ENCODE results near the gene DCK.
A peak's percentile ranks its signal among the peaks of the same experiment; 100 is the strongest.
"Not testable (repeated sequence)": the region's sequence is repeated elsewhere in the genome, so short reads cannot be mapped to it uniquely, and the experiment has no call there.

The DCK gene

GRCh38 chr4:71001363-71001762 lies 7.9 kb downstream of the DCK start:
- DNase-seq (ENCODE audit: low spot score) = not testable (repeated sequence)

- no peak for DNase-seq (ENCODE audit: low spot score)
Measured at GRCh38 chr4:71004281-71004851, 10.9 kb downstream of the DCK start.

GRCh38 chr4:71005025-71005424 lies 11.6 kb downstream of the DCK start:
- DNase-seq (ENCODE audit: low spot score) = not testable (repeated sequence)

- no peak for DNase-seq (ENCODE audit: low spot score)
Measured at GRCh38 chr4:71006203-71006907, 12.9 kb downstream of the DCK start.

GRCh38 chr4:71008196-71008595 lies 14.7 kb downstream of the DCK start:
- DNase-seq (ENCODE audit: low spot score) = no peak

GRCh38 chr4:71009086-71009485 lies 15.6 kb downstream of the DCK start:
- no peak for DNase-seq (ENCODE audit: low spot score)

GRCh38 chr4:71009890-71010588 lies 16.6 kb downstream of the DCK start:
- DNase-seq (ENCODE audit: low spot score) = peak; percentile 21

GRCh38 chr4:71011451-71011850 lies 18.0 kb downstream of the DCK start:
- DNase-seq (ENCODE audit: low spot score) = no peak

GRCh38 chr4:71017391-71017790 lies 23.9 kb downstream of the DCK start:
- DNase-seq (ENCODE audit: low spot score) = not testable (repeated sequence)

- no peak for DNase-seq (ENCODE audit: low spot score)
Measured at GRCh38 chr4:71020611-71021010, 27.2 kb downstream of the DCK start.

- DNase-seq (ENCODE audit: low spot score) = no peak
Measured at GRCh38 chr4:71025654-71026053, 32.2 kb downstream of the DCK start.

- DNase-seq (ENCODE audit: low spot score) = peak; percentile 74
Measured at GRCh38 chr4:71026086-71026485, 32.6 kb downstream of the DCK start.

- DNase-seq (ENCODE audit: low spot score) = no peak
Measured at GRCh38 chr4:71027611-71028010, 34.2 kb downstream of the DCK start.

GRCh38 chr4:71029504-71029903 lies 36.1 kb downstream of the DCK start:
- DNase-seq (ENCODE audit: low spot score) = no peak

GRCh38 chr4:71032106-71032505 lies 38.7 kb downstream of the DCK start:
- DNase-seq (ENCODE audit: low spot score) = not testable (repeated sequence)

GRCh38 chr4:71045256-71045655 lies 51.8 kb downstream of the DCK start:
- no peak for DNase-seq (ENCODE audit: low spot score)

- no peak for DNase-seq (ENCODE audit: low spot score)
Measured at GRCh38 chr4:71049395-71049794, 55.9 kb downstream of the DCK start.

GRCh38 chr4:71050809-71051208 lies 57.4 kb downstream of the DCK start:
- no peak for DNase-seq (ENCODE audit: low spot score)

- DNase-seq (ENCODE audit: low spot score) = no peak
Measured at GRCh38 chr4:71052034-71052433, 58.6 kb downstream of the DCK start.

- DNase-seq (ENCODE audit: low spot score) = no peak
Measured at GRCh38 chr4:71052716-71053115, 59.3 kb downstream of the DCK start.

- DNase-seq (ENCODE audit: low spot score) = not testable (repeated sequence)
Measured at GRCh38 chr4:71053613-71054012, 60.2 kb downstream of the DCK start.

- DNase-seq (ENCODE audit: low spot score) = not testable (repeated sequence)
Measured at GRCh38 chr4:71059573-71059972, 66.1 kb downstream of the DCK start.

- DNase-seq (ENCODE audit: low spot score) = no peak
Measured at GRCh38 chr4:71062436-71062835, 69.0 kb downstream of the DCK start.
